Ramos (cell line): ENCODE results near the gene PPP1R12B.
"Not testable (repeated sequence)": the region's sequence is repeated elsewhere in the genome, so short reads cannot be mapped to it uniquely, and the experiment has no call there.

Source experiments
- in situ Hi-C: fragments of 300-500 bp; cut with MboI; formaldehyde crosslinking; loops from one replicate; pipeline ENCODE4 v1.14.3; 2022; ENCODE audit warnings: low sequenced_read_pairs; ENCODE audit not compliant: unreplicated experiment

The PPP1R12B gene

DNA sequence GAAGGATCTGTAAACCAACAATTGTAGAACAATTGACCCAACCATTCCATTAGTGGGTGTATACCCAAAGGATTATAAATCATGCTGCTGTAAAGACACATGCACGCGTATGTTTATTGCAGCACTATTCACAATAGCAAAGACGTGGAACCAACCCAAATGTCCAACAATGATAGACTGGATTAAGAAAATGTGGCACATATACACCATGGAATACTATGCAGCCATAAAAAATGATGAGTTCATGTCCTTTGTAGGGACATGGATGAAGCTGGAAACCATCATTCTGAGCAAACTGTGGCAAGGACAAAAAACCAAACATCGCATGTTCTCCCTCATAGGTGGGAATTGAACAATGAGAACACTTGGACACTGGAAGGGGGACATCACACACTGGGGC is 33.4 kb downstream of the PPP1R12B start:
- in situ Hi-C loops, result not testable (repeated sequence)

DNA sequence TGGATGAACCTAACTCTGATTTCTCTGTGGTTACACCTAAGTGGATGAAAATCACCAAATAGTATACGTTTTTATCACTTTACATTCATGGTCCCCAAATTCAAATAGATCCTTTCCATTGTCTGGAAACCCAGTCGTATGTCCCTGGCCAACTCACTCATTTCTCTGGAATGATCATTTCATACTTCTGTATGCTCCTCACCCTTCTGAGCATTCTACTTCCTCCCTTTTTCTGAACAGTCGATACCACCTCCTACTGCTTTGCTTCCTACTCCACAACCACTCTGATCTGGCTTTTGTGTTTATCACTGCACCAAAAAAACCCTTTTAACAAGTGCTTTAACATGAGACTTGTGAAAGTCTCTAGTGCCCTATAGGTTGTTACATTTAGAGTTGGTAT is 47.3 kb downstream of the PPP1R12B start:
- in situ Hi-C loops, result not testable (repeated sequence)

DNA sequence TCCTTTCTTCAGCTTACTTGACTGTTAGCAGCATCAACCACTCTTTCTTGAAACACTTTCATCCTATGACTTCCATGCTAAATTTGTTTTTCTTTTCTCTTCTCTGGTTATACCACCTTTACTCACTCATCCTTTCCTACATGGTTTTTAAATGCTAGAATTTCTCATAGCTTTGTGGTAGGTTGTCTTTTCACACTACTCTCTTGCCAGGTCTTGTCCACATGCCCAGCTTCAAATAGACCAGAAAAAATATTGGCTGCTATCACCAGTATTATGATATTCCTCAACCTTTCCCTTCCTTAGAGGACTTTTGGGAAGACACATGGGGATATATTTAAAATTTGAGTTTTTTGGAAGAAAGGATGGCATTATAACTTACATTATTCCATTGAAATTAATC is 48.8 kb downstream of the PPP1R12B start:
- in situ Hi-C loops, result no loop called here

DNA sequence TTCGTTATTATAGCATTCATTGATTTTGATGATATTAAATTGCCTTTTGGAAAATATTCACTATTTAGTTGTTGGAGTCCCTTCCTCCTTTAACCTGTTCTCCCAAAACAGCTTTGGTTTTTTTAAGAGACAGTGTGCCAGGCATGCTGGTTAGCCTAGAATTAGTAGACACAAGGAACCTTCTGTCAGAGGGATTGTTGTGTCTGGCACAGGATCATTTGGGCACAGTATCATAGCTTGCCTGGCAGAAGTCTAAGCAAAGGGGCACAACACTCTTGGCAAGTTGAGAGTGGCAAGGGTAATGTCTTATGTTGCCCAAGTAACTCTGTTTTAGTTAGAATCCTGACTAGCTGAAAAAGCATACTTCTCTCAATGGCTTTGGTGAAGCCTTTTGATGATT is 49.9 kb downstream of the PPP1R12B start:
- in situ Hi-C loops, result not testable (repeated sequence)

DNA sequence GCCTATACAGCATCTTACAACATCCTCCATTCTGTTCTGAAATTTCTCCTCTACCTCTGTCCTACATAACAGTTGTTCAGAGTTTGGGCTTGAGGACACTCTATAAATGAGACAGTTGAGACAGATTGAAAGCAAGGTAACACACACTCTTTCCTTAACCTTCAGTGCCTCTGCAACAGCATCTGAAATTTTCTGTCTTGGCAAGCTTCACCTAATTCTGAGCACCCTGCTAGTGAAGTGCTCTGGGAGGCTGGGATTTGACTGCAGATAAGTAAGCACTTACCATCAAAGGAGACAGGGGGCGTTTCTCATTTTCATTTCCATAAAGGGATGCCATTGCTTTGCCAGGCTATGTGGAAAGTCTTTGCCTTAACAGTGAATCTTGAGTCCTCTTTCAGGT is 53.3 kb downstream of the PPP1R12B start:
- in situ Hi-C loops, result not testable (repeated sequence)

DNA sequence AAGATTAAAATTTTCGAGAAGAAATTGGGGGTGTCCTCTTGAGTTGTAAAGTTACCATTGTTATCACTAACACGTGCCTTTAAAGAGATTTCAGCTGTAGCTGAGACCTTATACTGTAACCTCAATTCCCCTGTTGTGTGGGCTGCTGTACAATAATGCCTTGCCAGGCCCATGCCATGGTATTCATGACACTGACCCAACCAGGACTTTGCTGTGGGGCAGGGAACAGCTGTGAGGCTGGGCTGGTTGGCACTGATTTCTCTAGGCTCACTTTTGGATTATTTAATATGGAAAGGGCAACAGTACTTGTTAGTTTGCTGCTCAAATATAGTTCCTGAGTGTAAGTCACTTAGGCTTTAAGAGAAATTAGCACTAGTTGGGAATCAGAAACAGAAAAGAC is 54.9 kb downstream of the PPP1R12B start:
- in situ Hi-C loops, result not testable (repeated sequence)

DNA sequence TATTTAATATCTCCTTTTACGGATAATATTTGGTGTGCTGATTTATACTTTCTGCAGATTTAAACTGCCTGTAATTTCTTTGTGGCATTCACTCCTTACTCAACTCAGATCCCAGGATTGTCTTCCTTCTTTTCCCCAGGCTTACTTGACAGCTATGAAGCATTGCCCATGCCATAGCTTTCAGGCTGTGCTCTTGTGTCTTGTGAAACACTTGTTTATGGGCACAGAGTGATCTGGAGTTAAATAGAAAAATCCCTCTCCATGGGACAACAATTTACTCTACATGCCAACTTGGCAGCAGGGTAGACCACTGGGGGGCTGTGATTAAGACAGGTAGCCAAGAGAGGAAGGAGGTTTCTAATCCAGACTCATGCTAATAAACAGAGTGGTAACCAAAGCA is 57.4 kb downstream of the PPP1R12B start:
- in situ Hi-C loops, result no loop called here

DNA sequence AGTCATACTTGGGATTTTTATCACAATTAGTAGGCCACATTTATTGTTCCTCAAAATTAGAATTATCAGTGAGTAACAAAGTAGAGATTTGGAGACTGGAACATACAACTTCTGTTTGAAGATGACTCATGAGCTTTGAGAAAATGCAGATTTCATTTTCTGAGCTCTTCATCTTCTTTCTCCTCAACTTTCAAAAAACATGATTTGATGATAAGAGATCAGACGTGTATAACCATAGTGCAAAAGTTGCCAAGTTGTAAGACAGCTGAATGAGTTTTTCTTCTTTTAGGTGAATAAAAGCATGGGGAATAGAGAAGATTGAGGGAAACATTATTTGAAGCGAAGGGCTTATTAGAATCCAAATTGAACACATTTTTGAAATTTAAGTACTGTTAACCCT is 58.4 kb downstream of the PPP1R12B start:
- in situ Hi-C loops, result not testable (repeated sequence)

DNA sequence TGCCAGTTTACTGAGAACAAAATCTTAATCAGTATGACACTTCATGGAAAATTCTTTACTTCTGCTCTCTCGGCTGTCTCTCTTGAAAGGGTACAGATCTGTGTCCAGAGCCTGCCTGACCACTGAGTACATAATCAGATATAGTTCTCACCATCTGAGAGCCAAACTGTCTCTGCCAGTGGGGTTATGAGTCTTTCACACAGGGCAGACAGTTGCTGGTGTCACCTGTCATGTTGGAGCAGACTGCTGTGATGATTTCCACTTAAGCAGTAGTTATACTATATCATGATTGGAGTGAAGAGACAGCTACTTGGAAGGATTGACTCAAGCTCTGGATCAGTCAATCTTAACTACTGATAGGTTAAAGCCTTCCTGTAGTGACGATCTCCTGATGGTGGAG is 58.9 kb downstream of the PPP1R12B start:
- in situ Hi-C loops, result not testable (repeated sequence)

DNA sequence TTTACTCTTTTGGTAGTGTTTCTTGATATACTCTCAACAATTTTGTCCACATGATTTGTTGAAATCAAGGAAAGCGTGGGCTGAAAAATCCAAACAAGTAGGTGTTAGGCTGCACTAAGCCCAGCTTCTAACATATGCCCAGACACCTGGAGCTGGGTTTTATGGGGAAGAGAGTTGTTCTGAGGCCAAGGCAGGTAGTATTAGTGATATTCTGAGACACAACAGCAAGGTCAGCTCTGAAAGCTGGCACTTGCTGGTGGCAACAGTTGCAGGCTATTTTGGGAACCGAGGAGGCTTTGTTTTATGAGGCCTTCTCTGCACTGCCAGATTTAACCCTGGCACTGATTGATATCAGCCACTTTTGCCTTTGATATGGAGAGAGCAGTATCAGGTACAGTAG is 61.8 kb downstream of the PPP1R12B start:
- in situ Hi-C loops, result not testable (repeated sequence)

DNA sequence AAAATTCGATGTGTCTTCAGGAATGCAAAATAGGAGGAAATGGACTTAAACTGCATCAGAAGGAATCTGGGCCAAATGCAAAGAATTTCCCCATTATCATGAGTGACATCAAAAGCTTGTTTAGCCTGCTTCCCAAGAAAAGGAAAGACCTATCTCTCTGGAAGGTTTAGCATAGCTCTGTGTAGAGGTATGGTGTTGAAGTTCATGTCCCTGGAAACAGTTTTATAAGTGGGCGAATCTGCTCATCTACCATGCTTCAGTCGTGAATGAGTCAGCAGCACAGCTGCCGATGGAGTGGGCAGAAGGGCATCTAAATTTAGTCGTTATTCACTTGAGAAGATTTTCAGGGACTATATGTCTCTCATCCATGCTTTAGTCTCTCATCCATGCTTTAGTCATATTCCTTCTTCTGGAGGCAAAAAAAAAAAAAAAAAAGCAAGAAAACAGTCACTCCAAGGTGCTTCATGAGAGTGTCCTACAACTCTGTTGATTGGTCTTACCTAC is 62.4 kb downstream of the PPP1R12B start:
- in situ Hi-C loops, result not testable (repeated sequence)

DNA sequence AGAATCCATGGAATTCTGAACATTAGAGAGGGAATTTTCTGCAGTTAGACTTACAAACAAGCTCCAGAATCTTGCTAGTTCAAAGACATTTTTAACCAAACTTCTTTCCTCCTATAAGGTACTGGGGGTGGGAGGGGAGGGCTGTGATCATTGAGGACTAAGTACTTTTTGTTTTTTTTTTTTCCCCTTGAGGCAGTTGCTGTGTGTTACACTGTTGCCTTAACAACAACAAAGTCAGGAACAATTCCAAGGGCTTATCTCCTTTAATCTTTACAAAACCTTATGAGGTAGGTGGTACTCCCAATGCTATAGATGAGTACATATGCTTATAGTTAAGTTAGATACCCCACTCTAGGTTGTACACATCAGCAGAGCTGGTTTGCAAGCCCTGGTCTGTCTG is 62.9 kb downstream of the PPP1R12B start:
- in situ Hi-C loops, result no loop called here

DNA sequence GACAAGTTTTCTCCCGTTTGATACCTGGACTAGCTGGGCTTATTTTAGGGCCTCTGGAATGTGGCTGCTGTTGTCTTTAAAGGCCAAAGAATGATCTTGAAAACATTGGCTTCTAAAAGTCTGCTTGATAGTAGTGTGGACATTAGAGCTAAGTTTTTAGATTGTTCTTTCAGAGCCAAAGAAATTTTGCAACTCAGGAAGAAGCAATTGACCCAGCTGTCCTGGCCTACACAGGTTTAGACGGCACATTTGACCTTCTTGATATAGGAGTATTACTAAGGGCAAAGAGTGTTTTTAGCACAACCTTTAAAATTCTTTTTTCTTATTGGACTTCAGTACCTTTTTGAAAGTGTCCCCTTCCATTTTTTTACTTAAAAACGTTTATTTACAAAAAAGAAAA is 63.9 kb downstream of the PPP1R12B start:
- in situ Hi-C loops, result not testable (repeated sequence)

DNA sequence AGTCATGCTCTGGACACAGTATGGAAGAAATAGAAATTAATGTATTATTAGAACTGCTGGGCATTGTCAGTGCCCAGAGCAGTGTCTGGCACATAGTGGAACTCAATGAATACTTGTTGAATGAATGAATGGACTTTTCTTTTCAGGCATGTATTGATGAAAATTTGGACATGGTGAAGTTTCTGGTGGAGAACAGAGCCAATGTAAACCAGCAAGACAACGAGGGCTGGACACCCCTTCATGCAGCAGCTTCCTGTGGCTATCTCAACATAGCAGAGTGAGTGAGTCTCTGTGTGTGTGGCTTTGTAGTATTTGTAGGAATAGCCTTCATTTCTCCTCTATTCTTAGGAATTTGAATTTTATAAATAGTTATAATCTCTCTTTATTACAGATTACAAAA is 68.1 kb downstream of the PPP1R12B start:
- in situ Hi-C loops, result no loop called here

DNA sequence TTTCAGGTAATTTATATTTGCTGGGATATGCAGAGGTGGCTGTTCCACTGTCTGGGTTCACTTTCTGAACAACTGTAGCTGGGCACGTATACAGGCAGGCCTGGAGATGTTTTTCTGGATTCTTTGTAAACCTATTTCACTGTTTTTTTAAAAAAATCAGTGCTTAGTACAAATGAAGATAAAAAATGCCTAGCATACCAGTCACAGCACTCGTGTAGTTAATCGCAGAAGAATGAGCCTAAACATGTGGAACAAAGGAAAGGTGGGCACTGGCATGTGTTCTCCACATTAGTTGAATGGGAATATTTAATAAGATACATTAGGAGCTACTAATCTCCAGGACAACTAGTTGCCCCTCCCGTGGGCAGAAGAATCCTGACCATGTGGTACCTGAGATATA is 68.6 kb downstream of the PPP1R12B start:
- in situ Hi-C loops, result not testable (repeated sequence)

DNA sequence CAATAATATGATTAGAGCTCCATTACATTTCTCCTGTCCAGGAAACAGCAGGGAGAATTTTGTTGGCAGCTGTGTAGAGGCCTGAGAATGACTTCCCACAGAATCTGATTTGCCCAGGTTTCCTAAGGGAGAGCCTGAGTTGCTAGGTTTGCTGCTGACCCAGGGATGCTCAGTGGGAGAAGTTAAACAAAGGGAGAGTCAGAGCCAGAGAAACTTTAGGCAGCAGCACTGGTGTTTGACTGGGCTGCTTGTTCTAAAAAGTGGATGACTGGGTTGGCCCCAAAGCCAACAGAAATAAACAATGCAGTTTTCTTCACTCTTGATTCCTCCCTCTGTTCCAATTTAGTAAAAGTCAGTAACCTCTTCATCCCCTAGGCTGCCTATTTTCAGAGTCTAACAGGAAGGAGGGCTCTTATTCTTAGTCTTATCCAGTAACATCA is 69.3 kb downstream of the PPP1R12B start:
- in situ Hi-C loops, result not testable (repeated sequence)

DNA sequence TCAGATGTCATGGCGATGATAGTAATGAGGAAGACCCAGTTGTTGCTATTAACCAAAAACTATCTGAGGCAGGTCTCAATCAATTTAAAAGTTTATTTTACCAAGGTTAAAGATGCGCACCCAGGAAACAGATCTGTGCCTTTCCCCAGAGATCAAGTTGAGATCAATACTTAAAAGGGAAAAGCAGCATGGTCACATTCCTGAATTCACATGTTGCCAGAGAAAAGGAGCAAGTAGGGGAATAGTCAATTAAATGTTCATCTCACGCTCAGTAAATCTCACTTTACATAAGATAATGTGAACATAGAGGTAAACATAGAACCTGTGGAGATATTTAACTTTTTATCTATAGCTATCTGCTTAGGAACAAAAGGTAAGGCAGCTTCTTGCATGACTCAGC is 71.2 kb downstream of the PPP1R12B start:
- in situ Hi-C loops, result not testable (repeated sequence)

DNA sequence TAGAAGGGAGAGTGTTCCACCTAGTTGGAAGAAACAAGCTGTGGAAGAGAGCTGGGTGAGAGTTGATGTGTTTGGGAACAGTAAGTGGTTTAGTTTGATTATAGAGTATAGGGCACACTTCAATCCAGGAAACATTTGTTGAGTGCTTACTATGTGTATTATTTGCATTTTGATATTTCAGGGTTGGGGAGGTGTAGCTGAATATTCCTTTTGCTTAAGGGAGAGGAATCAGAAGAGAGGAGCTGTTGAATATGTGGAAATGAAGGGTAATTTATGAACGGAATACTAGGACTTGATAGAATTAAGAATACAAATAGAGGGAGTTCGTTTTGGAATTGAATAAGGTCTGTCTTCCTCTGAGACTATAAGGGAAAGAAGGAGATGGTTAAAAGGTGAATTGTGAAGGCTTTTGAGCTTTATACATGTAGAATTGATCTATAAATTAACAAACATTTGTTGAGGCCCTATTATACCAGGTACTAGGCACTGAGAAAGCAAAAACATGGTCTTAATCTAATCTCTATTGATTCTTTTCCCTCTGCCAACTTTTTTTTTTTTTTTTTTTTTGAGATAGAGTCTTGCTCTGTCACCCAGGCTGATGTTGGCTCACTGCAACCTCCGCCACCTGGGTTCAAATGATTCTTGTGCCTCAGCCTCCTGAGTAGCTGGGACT is 72.1 kb downstream of the PPP1R12B start:
- in situ Hi-C loops, result not testable (repeated sequence)

DNA sequence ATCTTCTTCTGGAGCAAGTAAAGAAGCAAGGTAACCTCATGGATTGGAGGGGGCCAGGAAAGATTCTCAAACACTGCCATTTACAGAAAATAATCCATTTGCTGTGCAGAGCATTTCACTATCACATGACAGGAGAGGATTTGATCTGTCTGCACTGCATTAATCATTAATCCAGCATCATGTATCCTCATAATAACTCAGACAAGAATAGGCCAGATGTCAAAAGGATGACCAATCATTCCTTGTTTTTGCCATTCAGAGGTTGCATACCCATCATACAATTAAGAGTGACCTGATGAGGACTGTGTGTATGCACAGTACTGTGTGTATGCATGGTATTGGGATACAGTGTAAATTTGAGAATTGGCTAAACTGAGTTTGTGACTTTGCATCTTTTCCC is 74.2 kb downstream of the PPP1R12B start:
- in situ Hi-C loops, result not testable (repeated sequence)

DNA sequence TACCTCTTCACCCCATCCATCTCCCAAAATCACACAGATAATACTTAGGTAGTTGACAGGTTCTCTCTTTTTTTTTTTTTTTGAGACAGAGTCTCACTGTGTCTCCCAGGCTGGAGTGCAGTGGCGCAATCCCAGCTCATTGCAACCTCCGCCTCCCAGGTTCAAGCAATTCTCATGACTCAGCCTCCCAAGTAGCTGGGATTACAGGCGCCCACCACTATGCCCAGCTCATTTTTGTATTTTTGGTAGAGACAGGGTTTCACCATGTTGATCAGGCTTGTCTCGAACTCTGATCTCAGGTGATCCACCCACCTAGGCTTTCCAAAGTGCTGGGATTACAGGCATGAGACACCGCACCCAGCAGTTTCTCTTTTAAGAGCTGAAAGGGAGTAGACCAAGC is 75.8 kb downstream of the PPP1R12B start:
- in situ Hi-C loops, result not testable (repeated sequence)

DNA sequence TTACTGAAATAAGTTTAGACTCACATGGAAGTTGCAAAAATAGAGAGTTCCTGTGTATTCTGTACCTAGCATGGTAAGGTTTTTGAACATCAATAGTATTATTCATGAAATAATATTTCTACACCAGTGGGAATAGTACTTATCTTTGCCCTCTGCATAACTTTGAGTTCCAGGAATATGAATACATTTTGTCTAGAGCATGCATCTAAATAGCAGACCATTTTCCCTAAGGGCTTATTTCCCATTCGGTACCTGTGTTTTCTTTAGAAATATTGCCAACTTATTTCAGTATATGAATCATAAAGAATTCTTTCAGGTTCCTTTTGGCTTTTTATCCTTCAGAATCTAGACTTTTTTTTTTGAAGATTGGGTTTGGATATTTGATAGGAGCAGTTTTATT is 81.6 kb downstream of the PPP1R12B start:
- in situ Hi-C loops, result not testable (repeated sequence)

DNA sequence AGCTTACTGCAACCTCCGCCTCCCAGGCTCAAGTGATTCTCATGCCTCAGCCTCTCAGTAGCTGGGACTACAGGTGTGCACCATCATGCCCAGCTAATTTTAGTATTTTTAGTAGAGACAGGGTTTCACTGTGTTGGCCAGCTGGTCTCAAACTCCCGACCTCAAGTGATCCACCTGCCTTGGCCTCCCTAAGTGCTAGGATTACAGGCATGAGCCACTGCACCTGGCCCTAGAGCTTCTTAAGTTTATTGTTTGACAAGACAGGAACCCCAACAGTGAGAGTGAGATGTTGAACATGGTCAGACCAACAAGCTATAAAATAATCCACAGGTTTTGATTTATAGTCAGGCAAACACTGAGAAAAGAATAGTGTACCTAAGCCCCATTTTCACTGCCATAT is 83.8 kb downstream of the PPP1R12B start:
- in situ Hi-C loops, result not testable (repeated sequence)
